GM23338 (cell line): ENCODE measurements around the gene TMEM239. TPM values are rescaled to one million over a fixed set of nuclear protein-coding genes. Genes with fewer than 3 reads are reported as not detected.

Experiments used
- ATAC-seq: fragments of 200-7000 bp; cut with Tn5 transposase; 3 replicates; pipeline ENCODE4 v1.9.1; 2020
- DNase-seq: peaks from one replicate; pipeline ENCODE4 v3.0.0-alpha.2; 2015; ENCODE audit warnings: low spot score
- H2AFZ ChIP-seq: fragments of 200-600 bp; sonication (generic); 2 replicates; pipeline ENCODE4 v1.8.0; 2016; ENCODE audit warnings: antibody characterized with exemption, mild to moderate bottlenecking, moderate library complexity
- H3F3A ChIP-seq: fragments of 200-600 bp; sonication (generic); replicated peaks from 2 replicates; pipeline ENCODE4 v1.8.0; 2017; ENCODE audit warnings: antibody characterized with exemption, mixed run types, low read depth
- H3K27ac ChIP-seq: fragments of 200-600 bp; sonication (generic); 2 replicates; pipeline ENCODE4 v1.6.1; 2016; ENCODE audit warnings: low read depth
- H3K27me3 ChIP-seq: fragments of 200-600 bp; sonication (generic); 2 replicates; pipeline ENCODE4 v1.8.0; 2016; ENCODE audit warnings: mild to moderate bottlenecking, mixed run types, moderate library complexity; ENCODE audit not compliant: insufficient read depth
- H3K36me3 ChIP-seq: fragments of 200-600 bp; sonication (generic); 2 replicates; pipeline ENCODE4 v1.8.0; 2016; ENCODE audit warnings: mild to moderate bottlenecking; ENCODE audit not compliant: insufficient read depth
- H3K4me1 ChIP-seq: fragments of 200-600 bp; sonication (generic); 2 replicates; pipeline ENCODE4 v1.8.0; 2016; ENCODE audit warnings: mild to moderate bottlenecking, moderate library complexity; ENCODE audit not compliant: insufficient read depth
- H3K4me2 ChIP-seq: fragments of 200-600 bp; sonication (generic); 2 replicates; pipeline ENCODE4 v1.7.1; 2017; ENCODE audit warnings: mixed run types
- H3K4me3 ChIP-seq: fragments of 200-600 bp; sonication (generic); 2 replicates; pipeline ENCODE4 v1.6.1; 2016; ENCODE audit warnings: mixed run types
- H3K79me2 ChIP-seq: fragments of 200-600 bp; sonication (generic); replicated peaks from 2 replicates; pipeline ENCODE4 v1.8.0; 2017; ENCODE audit warnings: mild to moderate bottlenecking; ENCODE audit not compliant: insufficient read depth
- H3K9me2 ChIP-seq: fragments of 200-600 bp; sonication (generic); 2 replicates; pipeline ENCODE4 v1.8.0; 2017; ENCODE audit not compliant: insufficient read depth
- H4K20me1 ChIP-seq: fragments of 200-600 bp; sonication (generic); replicated peaks from 2 replicates; pipeline ENCODE4 v1.8.0; 2017; ENCODE audit warnings: mild to moderate bottlenecking; ENCODE audit not compliant: insufficient read depth
- H3K27ac Mint-ChIP-seq: 2 replicates; pipeline ENCODE4 v1.8.0; 2020; ENCODE audit warnings: inconsistent platforms, mild to moderate bottlenecking, moderate library complexity, mixed read lengths
- H3K27me3 Mint-ChIP-seq: 3 replicates; pipeline ENCODE4 v1.8.0; 2022; ENCODE audit warnings: low read depth, mild to moderate bottlenecking, moderate library complexity, mixed read lengths, inconsistent platforms; ENCODE audit not compliant: insufficient read depth, poor library complexity
- H3K36me3 Mint-ChIP-seq: 3 replicates; pipeline ENCODE4 v1.8.0; 2021; ENCODE audit warnings: low read depth, mild to moderate bottlenecking, inconsistent platforms, moderate library complexity, mixed read lengths
- H3K4me1 Mint-ChIP-seq: 3 replicates; pipeline ENCODE4 v1.8.0; 2020; ENCODE audit warnings: mild to moderate bottlenecking, inconsistent platforms, mixed read lengths
- H3K4me3 Mint-ChIP-seq: 3 replicates; pipeline ENCODE4 v1.8.0; 2021; ENCODE audit warnings: moderate library complexity, mild to moderate bottlenecking, inconsistent platforms, mixed read lengths
- H3K9me3 Mint-ChIP-seq: 3 replicates; pipeline ENCODE4 v1.8.0; 2020; ENCODE audit warnings: moderate library complexity, mild to moderate bottlenecking, inconsistent platforms, mixed read lengths
- CTCF ChIP-seq, 2 experiments: fragments of 200-600 bp in 1 of 2; sonication (generic) in 1 of 2; conservative IDR thresholded peaks; 2 replicates each; pipeline versions ENCODE4 v1.5.1 to v1.6.1; 2016 to 2017; ENCODE audit warnings: antibody characterized with exemption in 2 of 2, low read depth in 2 of 2, mild to moderate bottlenecking in 2 of 2, moderate library complexity in 1 of 2
- EZH2 ChIP-seq: fragments of 200-600 bp; sonication (generic); IDR thresholded peaks from one replicate; pipeline ENCODE4 v1.8.0; 2017; ENCODE audit warnings: antibody characterized with exemption, mild to moderate bottlenecking, low read depth; ENCODE audit not compliant: unreplicated experiment
- EZH2phosphoT487 ChIP-seq: fragments of 200-600 bp; sonication (generic); IDR thresholded peaks from one replicate; pipeline ENCODE4 v1.8.1; 2018; ENCODE audit warnings: antibody characterized with exemption; ENCODE audit not compliant: unreplicated experiment
- ZNF331 ChIP-seq: fragments of 250-450 bp; sonication (Bioruptor Pico); IDR thresholded peaks from 2 replicates; pipeline ENCODE4 v1.5.0; 2020; ENCODE audit warnings: low read depth, mild to moderate bottlenecking, moderate library complexity
- polyA plus RNA-seq: library from polyadenylated mRNA; unstranded; fragments of >200 nt; fragmentation: Nextera tagmentation; extraction: Ambion mirVana; gene quantifications from 2 replicates; pipeline ENCODE4 v1.2.1, GENCODE V29; 2016
- total RNA-seq: library from RNA; depleted of rRNA; stranded (reverse); fragments of >200 nt; shearing (Covaris generic); gene quantifications from 2 replicates; pipeline ENCODE4 v1.2.3, GENCODE V29; 2014

TMEM239 gene
- total and polyA plus RNA-seq, 2 experiments from 2014 or later: not detected

- Mint-ChIP-seq H3K27ac (no peak overlapping the region), H3K9me3 (0 out of 3 replicates have a peak, but pooled peaks cover 3% of the 10 kb centered on the region), H3K4me3 (no peak overlapping the region), H3K4me1 (no peaks in the 10 kb centered on the region), H3K36me3 (no peaks in the 10 kb centered on the region), H3K27me3 (peaks cover 9% of the 10 kb centered on the region)
- Histone ChIP-seq H3K4me3 (no peak overlapping the region), H4K20me1 (no peaks in the 10 kb centered on the region), H3K4me1 (no peaks in the 10 kb centered on the region; the same call in 1 of the 2 replicates), H3K79me2 (no peaks in the 10 kb centered on the region), H3K4me2 (no peak overlapping the region), H3K27ac (no peak overlapping the region), H3K27me3 (no peaks in the 10 kb centered on the region), H3K36me3 (no peaks in the 10 kb centered on the region), H2AFZ (peak overlapping the region; percentile 43; the same call in 1 of the 2 replicates), H3F3A (no peaks in the 10 kb centered on the region), H3K9me2 (no peaks in the 10 kb centered on the region)
- DNase-seq: no peak
- no peak for ATAC-seq
- TF ChIP-seq EZH2: no peak
- no peak for TF ChIP-seq ZNF331 (CRISPR knock-in tag)
These were observed 41.0 kb upstream of the TMEM239 start for GRCh38 chr20:2775139-2775538.

GRCh38 chr20:2778602-2779321 is 37.4 kb upstream of the TMEM239 start:
- Histone ChIP-seq H3K4me1 (no peaks in the 10 kb centered on the region), H3K27me3 (no peaks in the 10 kb centered on the region), H3K4me3 (no peak overlapping the region), H3F3A (no peaks in the 10 kb centered on the region), H3K27ac (no peak overlapping the region), H3K79me2 (no peaks in the 10 kb centered on the region), H3K36me3 (no peaks in the 10 kb centered on the region), H3K4me2 (no peak overlapping the region), H4K20me1 (no peaks in the 10 kb centered on the region), H3K9me2 (no peaks in the 10 kb centered on the region), H2AFZ (no peak overlapping the region)
- TF ChIP-seq EZH2phosphoT487: no peak
- Mint-ChIP-seq H3K4me3 (no peak overlapping the region), H3K9me3 (0 out of 3 replicates have a peak, but pooled peaks cover 3% of the 10 kb centered on the region), H3K27me3 (no peaks in the 10 kb centered on the region), H3K27ac (no peak overlapping the region), H3K36me3 (no peaks in the 10 kb centered on the region), H3K4me1 (no peaks in the 10 kb centered on the region)
- ATAC-seq (no peak), DNase-seq (no peak)

GRCh38 chr20:2780948-2781347 is 35.2 kb upstream of the TMEM239 start:
- H3K36me3 Mint-ChIP-seq: no peaks in the 10 kb centered on the region
- DNase-seq: peak; percentile 54

More at GRCh38 chr20:2780948-2781347, 35.2 kb upstream of the TMEM239 start:
- no peak overlapping the region for H3K27ac Mint-ChIP-seq
- H3K36me3 ChIP-seq: no peaks in the 10 kb centered on the region
- no peak overlapping the region for H3K4me3 Mint-ChIP-seq
- no peaks in the 10 kb centered on the region for H3F3A ChIP-seq
- H3K79me2 ChIP-seq: no peaks in the 10 kb centered on the region
- H3K9me3 Mint-ChIP-seq: no peaks in the 10 kb centered on the region
- no peaks in the 10 kb centered on the region for H3K27me3 ChIP-seq
- peak; percentile 46 for ATAC-seq
- TF ChIP-seq EZH2phosphoT487: no peak
- TF ChIP-seq CTCF (conservative IDR thresholded peaks at IDR 0.05; ENCODE audit: low read depth in 2 of 2): peak; percentile 37 to 48; a peak in 3 of 4 replicates
- no peaks in the 10 kb centered on the region for H3K9me2 ChIP-seq
- no peak overlapping the region for H2AFZ ChIP-seq
- H3K4me1 ChIP-seq: no peaks in the 10 kb centered on the region
- H3K4me2 ChIP-seq: no peak overlapping the region
- H3K4me3 ChIP-seq: no peak overlapping the region
- no peaks in the 10 kb centered on the region for H4K20me1 ChIP-seq
- no peak overlapping the region for H3K27ac ChIP-seq
- H3K4me1 Mint-ChIP-seq: no peaks in the 10 kb centered on the region
- H3K27me3 Mint-ChIP-seq: peaks cover 5% of the 10 kb centered on the region
